HG03135 (cell line): ENCODE measurements around the gene GALK2.

Experiments
- ATAC-seq: cut with Tn5 transposase; IDR thresholded peaks from one replicate; pipeline ENCODE4 v1.9.1; 2021; ENCODE audit warnings: mild to moderate bottlenecking, moderate library complexity; ENCODE audit not compliant: unreplicated experiment

The GALK2 gene

GRCh38 chr15:49278751-49279150, 108.7 kb downstream of the GALK2 start:
- ATAC-seq, result no peak

GRCh38 chr15:49279521-49280456, 109.7 kb downstream of the GALK2 start:
- no peak for ATAC-seq

- ATAC-seq, result no peak
Observed at GRCh38 chr15:49282366-49282765, 112.3 kb downstream of the GALK2 start.

GRCh38 chr15:49286649-49287404, 116.8 kb downstream of the GALK2 start:
- no peak for ATAC-seq

- no peak for ATAC-seq
Observed at GRCh38 chr15:49287481-49287880, 117.4 kb downstream of the GALK2 start.

GRCh38 chr15:49288391-49288790, 118.3 kb downstream of the GALK2 start:
- ATAC-seq, result no peak

- ATAC-seq, result no peak
Observed at GRCh38 chr15:49290191-49290590, 120.1 kb downstream of the GALK2 start.

- ATAC-seq, result no peak
Observed at GRCh38 chr15:49293941-49294340, 123.9 kb downstream of the GALK2 start.

- ATAC-seq, result no peak
Observed at GRCh38 chr15:49296258-49296657, 126.2 kb downstream of the GALK2 start.

- no peak for ATAC-seq
Observed at GRCh38 chr15:49297584-49297983, 127.5 kb downstream of the GALK2 start.

GRCh38 chr15:49300856-49301255, 130.8 kb downstream of the GALK2 start:
- no peak for ATAC-seq

- no peak for ATAC-seq
Observed at GRCh38 chr15:49301562-49301961, 131.5 kb downstream of the GALK2 start.

- no peak for ATAC-seq
Observed at GRCh38 chr15:49303003-49303402, 133.0 kb downstream of the GALK2 start.

- ATAC-seq, result no peak
Observed at GRCh38 chr15:49306551-49306950, 136.5 kb downstream of the GALK2 start.

GRCh38 chr15:49308686-49309085, 138.6 kb downstream of the GALK2 start:
- ATAC-seq, result no peak

- ATAC-seq, result no peak
Observed at GRCh38 chr15:49309889-49310288, 139.8 kb downstream of the GALK2 start.

GRCh38 chr15:49313650-49314049, 143.6 kb downstream of the GALK2 start:
- no peak for ATAC-seq

GRCh38 chr15:49314716-49315115, 144.7 kb downstream of the GALK2 start:
- ATAC-seq, result no peak

GRCh38 chr15:49315391-49315823, 145.4 kb downstream of the GALK2 start:
- ATAC-seq, result no peak

GRCh38 chr15:49320351-49320750, 150.3 kb downstream of the GALK2 start:
- ATAC-seq, result no peak

GRCh38 chr15:49323207-49323606, 153.2 kb downstream of the GALK2 start:
- no peak for ATAC-seq

GRCh38 chr15:49327927-49328326, 157.9 kb downstream of the GALK2 start:
- ATAC-seq, result no peak
